Tibial artery (tissue), 4 donors: ENCODE results near the gene CHERP.
"Not testable (repeated sequence)": the region's sequence is repeated elsewhere in the genome, so short reads cannot be mapped to it uniquely, and the experiment has no call there.

ENCODE experiments used
- DNase-seq, 2 donors: peaks; one replicate each; pipeline ENCODE4 v3.0.0-alpha.2; 2019
- H3K27ac ChIP-seq, 2 donors: fragments of 200-600 bp; sonication (generic) in 1 of 2; 1 replicate in 1 of 2; 2 replicates in 1 of 2; pipeline ENCODE4 v1.5.1; 2018 to 2019; ENCODE audit warnings: mild to moderate bottlenecking in 1 of 2
- H3K27me3 ChIP-seq, 2 donors: fragments of 200-600 bp; sonication (generic) in 1 of 2; one replicate each; pipeline versions ENCODE4 v1.5.1 to v1.6.0; 2016 to 2019
- H3K36me3 ChIP-seq, 3 donors: fragments of 200-600 bp; sonication (generic) in 2 of 3; one replicate each; pipeline ENCODE4 v1.5.1; 2016 to 2019; ENCODE audit warnings: mild to moderate bottlenecking in 2 of 3
- H3K4me1 ChIP-seq, 4 donors: fragments of 200-600 bp; sonication (generic) in 2 of 4; 1 replicate in 3 of 4; 2 replicates in 1 of 4; pipeline ENCODE4 v1.5.1; 2016 to 2019
- H3K4me3 ChIP-seq, 2 donors: fragments of 200-600 bp; sonication (generic) in 1 of 2; 1 replicate in 1 of 2; 2 replicates in 1 of 2; pipeline ENCODE4 v1.5.1; 2018 to 2019; ENCODE audit warnings: mild to moderate bottlenecking in 2 of 2
- H3K9me3 ChIP-seq, 3 donors: fragments of 200-600 bp; sonication (generic) in 1 of 3; one replicate each; pipeline ENCODE4 v1.5.1; 2016 to 2019
- intact Hi-C: fragments of 100-400 bp; cut with DNase I; formaldehyde crosslinking; loops from one replicate; pipeline ENCODE4 v1.15.0; 2023; ENCODE audit warnings: low total_unique reads
- TF ChIP-seq, protein P1 (sequence below), 2 experiments: fragments of 200-600 bp in 1 of 2; fragments of 450-650 bp in 1 of 2; IDR thresholded peaks; one replicate each; pipeline ENCODE4 v1.5.1; 2017 to 2019; ENCODE audit warnings: antibody characterized with exemption in 2 of 2, mild to moderate bottlenecking in 1 of 2, moderate library complexity in 1 of 2

The CHERP gene

DNA sequence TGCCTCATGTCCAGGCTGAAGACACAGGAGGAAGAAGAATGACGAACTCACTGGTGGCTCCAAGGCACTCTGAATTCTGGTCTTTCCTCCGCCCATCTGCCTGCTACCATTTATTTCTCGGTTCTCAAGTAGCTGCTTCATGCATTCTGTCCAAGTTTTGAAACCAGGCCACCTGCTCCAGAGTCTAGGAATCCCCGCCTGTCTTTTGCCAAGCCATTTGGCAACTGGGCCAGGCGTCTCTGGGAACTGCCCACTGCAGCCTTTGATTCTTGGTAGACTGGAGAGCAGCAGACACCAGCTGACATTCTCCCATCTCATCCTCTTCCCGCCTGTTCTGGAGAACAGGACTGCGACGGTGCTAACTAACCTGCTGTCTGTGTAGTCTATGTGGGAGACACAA lies 19.1 kb upstream of the CHERP start:
- Histone ChIP-seq H3K4me1 (no peaks in the 10 kb centered on the region), H3K27ac (no peak overlapping the region), H3K36me3 (peaks cover 26 to 91% (median 65%) of the 10 kb centered on the region in 3 donors), H3K9me3 (no peaks in the 10 kb centered on the region), H3K27me3 (no peaks in the 10 kb centered on the region), H3K4me3 (no peak overlapping the region)
- no peak for DNase-seq
- TF ChIP-seq, protein P1, sequence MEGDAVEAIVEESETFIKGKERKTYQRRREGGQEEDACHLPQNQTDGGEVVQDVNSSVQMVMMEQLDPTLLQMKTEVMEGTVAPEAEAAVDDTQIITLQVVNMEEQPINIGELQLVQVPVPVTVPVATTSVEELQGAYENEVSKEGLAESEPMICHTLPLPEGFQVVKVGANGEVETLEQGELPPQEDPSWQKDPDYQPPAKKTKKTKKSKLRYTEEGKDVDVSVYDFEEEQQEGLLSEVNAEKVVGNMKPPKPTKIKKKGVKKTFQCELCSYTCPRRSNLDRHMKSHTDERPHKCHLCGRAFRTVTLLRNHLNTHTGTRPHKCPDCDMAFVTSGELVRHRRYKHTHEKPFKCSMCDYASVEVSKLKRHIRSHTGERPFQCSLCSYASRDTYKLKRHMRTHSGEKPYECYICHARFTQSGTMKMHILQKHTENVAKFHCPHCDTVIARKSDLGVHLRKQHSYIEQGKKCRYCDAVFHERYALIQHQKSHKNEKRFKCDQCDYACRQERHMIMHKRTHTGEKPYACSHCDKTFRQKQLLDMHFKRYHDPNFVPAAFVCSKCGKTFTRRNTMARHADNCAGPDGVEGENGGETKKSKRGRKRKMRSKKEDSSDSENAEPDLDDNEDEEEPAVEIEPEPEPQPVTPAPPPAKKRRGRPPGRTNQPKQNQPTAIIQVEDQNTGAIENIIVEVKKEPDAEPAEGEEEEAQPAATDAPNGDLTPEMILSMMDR (IDR thresholded peaks at IDR 0.05), result no peak
- intact Hi-C loops, result no loop called here

- TF ChIP-seq, protein P1 (IDR thresholded peaks at IDR 0.05), result no peak
- intact Hi-C loops, result no loop called here
- Histone ChIP-seq H3K9me3 (no peaks in the 10 kb centered on the region), H3K4me1 (no peaks in the 10 kb centered on the region), H3K4me3 (no peak overlapping the region), H3K27ac (no peak overlapping the region), H3K36me3 (peaks cover 25 to 91% (median 62%) of the 10 kb centered on the region in 3 donors), H3K27me3 (no peaks in the 10 kb centered on the region)
- no peak for DNase-seq
Measured at GRCh38 chr19:16559780-16560276, 17.6 kb upstream of the CHERP start.

GRCh38 chr19:16554776-16555175 lies 12.5 kb upstream of the CHERP start:
- H3K36me3 ChIP-seq, result peaks cover 26 to 98% (median 52%) of the 10 kb centered on the region in 3 donors
- TF ChIP-seq, protein P1 (IDR thresholded peaks at IDR 0.05), result no peak
- intact Hi-C loops, result no loop called here

DNA sequence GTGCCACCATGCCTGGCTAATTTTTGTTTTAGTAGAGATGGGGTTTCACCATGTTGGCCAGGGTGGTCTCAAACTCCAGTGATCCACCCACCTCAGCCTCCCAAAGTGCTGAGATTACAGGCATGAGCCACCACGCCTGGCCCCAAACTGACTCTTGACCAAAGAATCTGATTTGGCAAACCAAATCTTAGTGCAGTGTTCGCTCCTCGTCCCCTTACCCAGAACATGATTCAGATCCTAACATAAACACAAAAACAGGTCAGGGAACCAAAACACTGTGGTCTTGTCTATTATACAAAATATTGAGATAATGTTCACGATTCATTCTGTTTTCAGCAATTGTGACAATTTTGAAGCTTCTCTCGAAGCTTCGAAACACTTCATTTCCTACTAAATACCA lies 9.7 kb upstream of the CHERP start:
- intact Hi-C loops, H3K4me3 ChIP-seq, H3K27me3 ChIP-seq, H3K27ac ChIP-seq, H3K9me3 ChIP-seq, DNase-seq, H3K4me1 ChIP-seq: not testable (repeated sequence)
- peaks cover 24 to 71% (median 43%) of the 10 kb centered on the region in 3 donors for H3K36me3 ChIP-seq

More at GRCh38 chr19:16554776-16555175, 12.5 kb upstream of the CHERP start:
- no peak overlapping the region for H3K27ac ChIP-seq
- H3K27me3 ChIP-seq, result no peaks in the 10 kb centered on the region
- H3K4me1 ChIP-seq, result no peaks in the 10 kb centered on the region
- DNase-seq, result no peak
- no peaks in the 10 kb centered on the region for H3K9me3 ChIP-seq
- no peak overlapping the region for H3K4me3 ChIP-seq

- DNase-seq, result no peak
- H3K27ac ChIP-seq, result no peak overlapping the region
- intact Hi-C loops, result no loop called here
- no peaks in the 10 kb centered on the region for H3K9me3 ChIP-seq
- TF ChIP-seq, protein P1 (IDR thresholded peaks at IDR 0.05), result no peak
- H3K36me3 ChIP-seq, result peaks cover 10 to 42% (median 24%) of the 10 kb centered on the region in 3 donors
- H3K4me3 ChIP-seq, result no peak overlapping the region
- H3K27me3 ChIP-seq, result no peaks in the 10 kb centered on the region
- peaks cover 0 to 6% (median 0%) of the 10 kb centered on the region in 4 donors for H3K4me1 ChIP-seq
Measured at GRCh38 chr19:16548956-16549355, 6.7 kb upstream of the CHERP start.

GRCh38 chr19:16544473-16545231 lies 2.4 kb upstream of the CHERP start:
- no peak overlapping the region for H3K27ac ChIP-seq
- intact Hi-C loops, result no loop called here

GRCh38 chr19:16543734-16544133 lies 1.5 kb upstream of the CHERP start:
- Histone ChIP-seq H3K4me3 (peak overlapping the region in 1 of 2 donors; percentile 82), H3K27ac (peak overlapping the region in 1 of 2 donors; percentile 92), H3K4me1 (peaks cover 0 to 44% (median 34%) of the 10 kb centered on the region in 4 donors), H3K36me3 (peaks cover 0 to 18% (median 1%) of the 10 kb centered on the region in 3 donors)
- H3K9me3 ChIP-seq, H3K27me3 ChIP-seq, DNase-seq, intact Hi-C loops: not testable (repeated sequence)

More at GRCh38 chr19:16544473-16545231, 2.4 kb upstream of the CHERP start:
- peaks cover 0 to 13% (median 0%) of the 10 kb centered on the region in 3 donors for H3K36me3 ChIP-seq
- no peaks in the 10 kb centered on the region for H3K27me3 ChIP-seq
- peaks cover 0 to 38% (median 31%) of the 10 kb centered on the region in 4 donors for H3K4me1 ChIP-seq
- DNase-seq, result no peak
- no peak overlapping the region for H3K4me3 ChIP-seq
- TF ChIP-seq, protein P1 (IDR thresholded peaks at IDR 0.05), result no peak
- H3K9me3 ChIP-seq, result no peaks in the 10 kb centered on the region
